CD14-positive monocyte (primary cell): ENCODE data around the gene STX8. TPM values are rescaled to one million over a fixed set of nuclear protein-coding genes. Genes with fewer than 3 reads are reported as not detected.

Experiments
- DNase-seq, 3 donors: peaks; one replicate each; pipeline ENCODE4 v3.0.0-alpha.2; 2011 to 2022
- H2AFZ ChIP-seq: 2 replicates; pipeline ENCODE4 v1.6.0; 2012; ENCODE audit warnings: mild to moderate bottlenecking, low read depth, low read length, inconsistent platforms; ENCODE audit not compliant: insufficient read depth, poor library complexity, severe bottlenecking
- H3K27ac ChIP-seq, 2 donors: 1 replicate in 1 of 2; 2 replicates in 1 of 2; pipeline ENCODE4 v1.5.1; 2012 to 2013; ENCODE audit warnings: low read length in 2 of 2, control low read depth in 1 of 2, inconsistent platforms in 1 of 2, low read depth in 1 of 2, mild to moderate bottlenecking in 1 of 2
- H3K27me3 ChIP-seq, 2 donors: one replicate each; pipeline versions ENCODE4 v1.6.0 to v1.6.1; 2011 to 2013; ENCODE audit warnings: low read length in 2 of 2; ENCODE audit not compliant: control insufficient read depth in 2 of 2, insufficient read depth in 2 of 2
- H3K36me3 ChIP-seq, 2 donors: replicated peaks in 1 of 2; 1 replicate in 1 of 2; 2 replicates in 1 of 2; pipeline versions ENCODE4 v1.5.1 to v1.6.1; 2012 to 2013; ENCODE audit warnings: low read length in 2 of 2, control low read depth in 1 of 2, inconsistent platforms in 1 of 2, mild to moderate bottlenecking in 1 of 2; ENCODE audit not compliant: insufficient read depth in 2 of 2, control insufficient read depth in 1 of 2
- H3K4me1 ChIP-seq, 2 donors: 1 replicate in 1 of 2; 2 replicates in 1 of 2; pipeline versions ENCODE4 v1.5.1 to v1.6.1; 2012 to 2013; ENCODE audit warnings: low read length in 2 of 2, control low read depth in 1 of 2, inconsistent platforms in 1 of 2, mild to moderate bottlenecking in 1 of 2, moderate library complexity in 1 of 2; ENCODE audit not compliant: insufficient read depth in 2 of 2, control insufficient read depth in 1 of 2
- H3K4me2 ChIP-seq: replicated peaks from 2 replicates; pipeline ENCODE3; 2012; ENCODE audit warnings: low read length, moderate library complexity, mild to moderate bottlenecking; ENCODE audit not compliant: poor library complexity, severe bottlenecking; ENCODE audit errors: extremely low read depth
- H3K4me3 ChIP-seq, 3 experiments: fragments of 200-600 bp in 1 of 3; sonication (generic) in 1 of 3; replicated peaks in 1 of 3; 1 replicate in 2 of 3; 2 replicates in 1 of 3; pipeline ENCODE4 v1.5.1; 2011 to 2013; ENCODE audit warnings: low read length in 3 of 3, mild to moderate bottlenecking in 3 of 3, control low read depth in 2 of 3, low read depth in 2 of 3, inconsistent platforms in 1 of 3, moderate library complexity in 1 of 3
- H3K79me2 ChIP-seq: 2 replicates; pipeline ENCODE4 v1.6.0; 2012; ENCODE audit warnings: mild to moderate bottlenecking, control low read depth, inconsistent platforms, low read length, moderate library complexity; ENCODE audit not compliant: insufficient read depth
- H3K9ac ChIP-seq: 2 replicates; pipeline ENCODE4 v1.6.0; 2017; ENCODE audit warnings: low read length, mild to moderate bottlenecking; ENCODE audit not compliant: insufficient read depth, poor library complexity, severe bottlenecking
- H3K9me3 ChIP-seq, 2 donors: replicated peaks in 1 of 2; 1 replicate in 1 of 2; 2 replicates in 1 of 2; pipeline versions ENCODE4 v1.5.1 to v1.6.1; 2012 to 2013; ENCODE audit warnings: low read length in 2 of 2, control low read depth in 1 of 2; ENCODE audit not compliant: control insufficient read depth in 1 of 2, insufficient read depth in 1 of 2
- H4K20me1 ChIP-seq: 2 replicates; pipeline ENCODE4 v1.6.0; 2012; ENCODE audit warnings: mild to moderate bottlenecking, low read length, control low read depth, moderate library complexity; ENCODE audit not compliant: insufficient read depth
- H3K27ac Mint-ChIP-seq, 7 donors: one replicate each; pipeline ENCODE4 v1.8.0; 2020; ENCODE audit warnings: mild to moderate bottlenecking in 7 of 7, mixed read lengths in 7 of 7, moderate library complexity in 6 of 7, inconsistent platforms in 2 of 7
- H3K27me3 Mint-ChIP-seq, 3 donors: one replicate each; pipeline ENCODE4 v1.8.0; 2021 to 2022; ENCODE audit warnings: low read depth in 3 of 3, mild to moderate bottlenecking in 3 of 3, mixed read lengths in 3 of 3, moderate library complexity in 3 of 3, inconsistent platforms in 1 of 3
- H3K36me3 Mint-ChIP-seq, 2 donors: one replicate each; pipeline ENCODE4 v1.8.0; 2020; ENCODE audit warnings: mixed read lengths in 2 of 2, inconsistent platforms in 1 of 2, mild to moderate bottlenecking in 1 of 2
- H3K4me1 Mint-ChIP-seq: one replicate; pipeline ENCODE4 v1.8.0; 2020; ENCODE audit warnings: mild to moderate bottlenecking, mixed read lengths
- H3K4me3 Mint-ChIP-seq, 2 donors: one replicate each; pipeline ENCODE4 v1.8.0; 2020; ENCODE audit warnings: mild to moderate bottlenecking in 2 of 2, mixed read lengths in 2 of 2, moderate library complexity in 1 of 2
- H3K9me3 Mint-ChIP-seq, 7 donors: one replicate each; pipeline ENCODE4 v1.8.0; 2020 to 2022; ENCODE audit warnings: mixed read lengths in 7 of 7, mild to moderate bottlenecking in 6 of 7, moderate library complexity in 6 of 7, inconsistent platforms in 2 of 7
- WGBS: methylation state at CpG from one replicate; pipeline ENCODE4 v1.1.5; 2013; ENCODE audit warnings: missing lambda C conversion rate; ENCODE audit not compliant: insufficient coverage; 5-methylcytosine and 5-hydroxymethylcytosine counted together
- intact Hi-C, 2 donors: fragments of 100-400 bp; cut with micrococcal nuclease; formaldehyde crosslinking; loops; one replicate each; pipeline versions ENCODE4 v1.15.0 to v1.15.1; 2023
- polyA plus RNA-seq, 3 donors: library from polyadenylated mRNA; depleted of rRNA in 1 of 3; unstranded in 2 of 3; stranded (reverse) in 1 of 3; fragments of 300-500 nt in 2 of 3; fragments of >200 nt in 1 of 3; fragmentation: Illumina TruSeq in 2 of 3; gene quantifications; 1 replicate in 2 of 3; 2 replicates in 1 of 3; pipeline ENCODE4 v1.2.3, GENCODE V29; 2012 to 2021
- TF ChIP-seq, protein P1 (sequence below): fragments of 200-600 bp; IDR thresholded peaks from one replicate; pipeline ENCODE4 v1.8.0; 2022; ENCODE audit warnings: antibody characterized with exemption, mild to moderate bottlenecking

The STX8 gene
- polyA plus RNA-seq, 3 donors = 44.4 to 170 (median 142) TPM

DNA sequence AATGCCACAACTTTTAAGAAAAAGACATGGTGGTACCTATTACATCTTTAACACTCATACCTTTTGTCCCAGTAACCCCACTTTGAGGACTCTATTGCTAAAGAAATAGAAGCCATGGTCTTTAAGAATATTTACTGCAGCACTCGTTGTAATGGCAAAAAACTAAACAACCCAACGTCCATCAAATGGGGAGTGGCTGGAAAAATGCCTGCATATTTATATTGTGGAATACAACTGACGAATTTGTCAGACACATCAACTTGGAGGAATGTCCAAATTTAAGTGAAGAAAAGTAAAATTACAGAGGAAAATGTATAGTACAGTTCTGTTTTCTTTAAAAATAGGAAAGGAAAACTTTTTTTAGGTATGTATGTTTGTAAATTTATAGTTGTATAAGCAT, 47.8 kb downstream of the STX8 start:
- Mint-ChIP-seq H3K9me3 (peaks cover 0 to 2% (median 0%) of the 10 kb centered on the region in 7 donors), H3K4me3 (no peak overlapping the region), H3K27me3 (no peaks in the 10 kb centered on the region), H3K4me1 (no peaks in the 10 kb centered on the region), H3K36me3 (peaks cover 7 to 9% of the 10 kb centered on the region in 2 donors), H3K27ac (no peak overlapping the region)
- Histone ChIP-seq H3K79me2 (no peaks in the 10 kb centered on the region), H3K27me3 (no peaks in the 10 kb centered on the region), H3K36me3 (no peaks in the 10 kb centered on the region), H4K20me1 (peaks cover 3% of the 10 kb centered on the region), H3K4me3 (no peak overlapping the region), H2AFZ (no peak overlapping the region), H3K27ac (no peak overlapping the region), H3K4me1 (no peaks in the 10 kb centered on the region), H3K4me2 (no peak overlapping the region), H3K9me3 (no peaks in the 10 kb centered on the region), H3K9ac (no peak overlapping the region)
- no CpG with 5 or more reads among the region's 3 CpGs for WGBS
- no peak for DNase-seq
- TF ChIP-seq, protein P1, sequence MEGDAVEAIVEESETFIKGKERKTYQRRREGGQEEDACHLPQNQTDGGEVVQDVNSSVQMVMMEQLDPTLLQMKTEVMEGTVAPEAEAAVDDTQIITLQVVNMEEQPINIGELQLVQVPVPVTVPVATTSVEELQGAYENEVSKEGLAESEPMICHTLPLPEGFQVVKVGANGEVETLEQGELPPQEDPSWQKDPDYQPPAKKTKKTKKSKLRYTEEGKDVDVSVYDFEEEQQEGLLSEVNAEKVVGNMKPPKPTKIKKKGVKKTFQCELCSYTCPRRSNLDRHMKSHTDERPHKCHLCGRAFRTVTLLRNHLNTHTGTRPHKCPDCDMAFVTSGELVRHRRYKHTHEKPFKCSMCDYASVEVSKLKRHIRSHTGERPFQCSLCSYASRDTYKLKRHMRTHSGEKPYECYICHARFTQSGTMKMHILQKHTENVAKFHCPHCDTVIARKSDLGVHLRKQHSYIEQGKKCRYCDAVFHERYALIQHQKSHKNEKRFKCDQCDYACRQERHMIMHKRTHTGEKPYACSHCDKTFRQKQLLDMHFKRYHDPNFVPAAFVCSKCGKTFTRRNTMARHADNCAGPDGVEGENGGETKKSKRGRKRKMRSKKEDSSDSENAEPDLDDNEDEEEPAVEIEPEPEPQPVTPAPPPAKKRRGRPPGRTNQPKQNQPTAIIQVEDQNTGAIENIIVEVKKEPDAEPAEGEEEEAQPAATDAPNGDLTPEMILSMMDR = no peak
- intact Hi-C loops = no loop called here

DNA sequence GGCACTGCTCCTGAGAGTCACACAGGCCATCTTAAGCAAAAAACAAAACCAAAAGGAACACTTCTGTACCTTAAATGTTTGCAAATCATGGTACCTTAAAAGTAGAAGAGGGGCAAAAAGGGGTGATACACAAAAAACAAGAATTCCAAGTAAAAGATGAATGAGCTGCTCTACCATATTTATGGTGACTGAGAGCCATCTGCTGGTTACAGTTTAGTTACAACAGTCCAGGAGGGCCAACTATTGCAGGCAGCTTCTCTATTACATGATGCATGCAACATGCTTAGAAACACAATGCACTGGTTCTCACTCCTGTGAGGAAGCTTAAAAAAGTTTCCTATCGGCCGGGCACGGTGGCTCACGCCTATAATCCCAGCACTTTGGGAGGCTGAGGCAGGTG, 53.5 kb downstream of the STX8 start:
- no peaks in the 10 kb centered on the region for H3K79me2 ChIP-seq
- no peaks in the 10 kb centered on the region for H3K4me1 Mint-ChIP-seq
- H3K9me3 ChIP-seq = no peaks in the 10 kb centered on the region
- H3K4me2 ChIP-seq = no peak overlapping the region
- H3K4me3 Mint-ChIP-seq = no peak overlapping the region
- no peak overlapping the region for H3K27ac Mint-ChIP-seq
- H3K27ac ChIP-seq = no peak overlapping the region
- no peaks in the 10 kb centered on the region for H3K4me1 ChIP-seq
- peaks cover 0 to 2% (median 0%) of the 10 kb centered on the region in 7 donors for H3K9me3 Mint-ChIP-seq
- no peak overlapping the region for H3K4me3 ChIP-seq
- WGBS = no CpG with 5 or more reads among the region's 4 CpGs
- no peaks in the 10 kb centered on the region for H3K36me3 ChIP-seq
- intact Hi-C loops = no loop called here
- H3K27me3 ChIP-seq = no peaks in the 10 kb centered on the region
- H2AFZ ChIP-seq = no peak overlapping the region
- peaks cover 0 to 7% of the 10 kb centered on the region in 2 donors for H3K36me3 Mint-ChIP-seq
- TF ChIP-seq, protein P1 = no peak
- H3K9ac ChIP-seq = no peak overlapping the region
- DNase-seq = no peak
- H4K20me1 ChIP-seq = peaks cover 10% of the 10 kb centered on the region
- no peaks in the 10 kb centered on the region for H3K27me3 Mint-ChIP-seq
